HepG2 (cell line): ENCODE data around the gene SOAT2. TPM values are rescaled to one million over a fixed set of nuclear protein-coding genes. Genes with fewer than 3 reads are reported as not detected.

ENCODE experiments used
- CBFB ChIP-seq: sonication (generic); formaldehyde crosslinking; IDR thresholded peaks from 2 replicates; pipeline ENCODE4 v1.4.0; 2020; ENCODE audit warnings: missing genetic modification reagents
- EED ChIP-seq: sonication (generic); formaldehyde crosslinking; IDR thresholded peaks from 2 replicates; pipeline ENCODE4 v1.5.0; 2020; ENCODE audit warnings: mild to moderate bottlenecking, missing genetic modification reagents
- JARID2 ChIP-seq: sonication (generic); formaldehyde crosslinking; IDR thresholded peaks from 2 replicates; pipeline ENCODE4 v1.8.1; 2023; ENCODE audit warnings: missing genetic modification reagents, inconsistent platforms; ENCODE audit not compliant: insufficient replicate concordance
- KDM1A ChIP-seq: IDR thresholded peaks from 2 replicates; pipeline ENCODE4 v1.6.1; 2016; ENCODE audit warnings: missing compliant biosample characterization
- KMT2A ChIP-seq: sonication (generic); formaldehyde crosslinking; IDR thresholded peaks from 2 replicates; pipeline ENCODE4 v1.4.0; 2020; ENCODE audit warnings: missing genetic modification reagents
- KMT2B ChIP-seq: IDR thresholded peaks from 2 replicates; pipeline ENCODE4 v1.6.1; 2016; ENCODE audit warnings: missing genetic modification reagents, missing compliant biosample characterization
- MED13 ChIP-seq: sonication (generic); formaldehyde crosslinking; IDR thresholded peaks from 2 replicates; pipeline ENCODE4 v1.5.0; 2020; ENCODE audit warnings: missing genetic modification reagents
- PAWR ChIP-seq: sonication (generic); formaldehyde crosslinking; IDR thresholded peaks from 2 replicates; pipeline ENCODE4 v1.4.0; 2020; ENCODE audit warnings: missing genetic modification reagents, mild to moderate bottlenecking, borderline replicate concordance
- PCBP1 ChIP-seq: fragments of 200-400 bp; formaldehyde crosslinking; IDR thresholded peaks from 2 replicates; pipeline ENCODE4 v1.6.1; 2017; ENCODE audit warnings: mild to moderate bottlenecking, low read depth, low read length, borderline replicate concordance
- SMAD9 ChIP-seq: sonication (generic); formaldehyde crosslinking; IDR thresholded peaks from 2 replicates; pipeline ENCODE4 v1.5.1; 2020; ENCODE audit warnings: mild to moderate bottlenecking, missing genetic modification reagents
- ZNF12 ChIP-seq: sonication (generic); formaldehyde crosslinking; IDR thresholded peaks from 2 replicates; pipeline ENCODE4 v1.5.0; 2020; ENCODE audit warnings: missing genetic modification reagents
- ZNF256 ChIP-seq: sonication (generic); formaldehyde crosslinking; conservative IDR thresholded peaks from 2 replicates; pipeline ENCODE4 v1.4.0; 2020; ENCODE audit warnings: missing genetic modification reagents
- ZNF296 ChIP-seq: sonication (generic); formaldehyde crosslinking; conservative IDR thresholded peaks from 2 replicates; pipeline ENCODE4 v1.5.0; 2020; ENCODE audit warnings: mild to moderate bottlenecking, missing genetic modification reagents
- ZNF605 ChIP-seq: sonication (generic); formaldehyde crosslinking; IDR thresholded peaks from 2 replicates; pipeline ENCODE4 v1.8.0; 2022; ENCODE audit warnings: mild to moderate bottlenecking, missing genetic modification reagents
- ZNF614 ChIP-seq: IDR thresholded peaks from 2 replicates; pipeline ENCODE4 v1.6.1; 2018; ENCODE audit warnings: missing biosample characterization, missing genetic modification reagents, inconsistent platforms, borderline replicate concordance
- ZSCAN12 ChIP-seq: sonication (generic); formaldehyde crosslinking; IDR thresholded peaks from 2 replicates; pipeline ENCODE4 v1.9.0; 2021; ENCODE audit warnings: mild to moderate bottlenecking, missing genetic modification reagents
- polyA plus RNA-seq, 8 experiments: library from polyadenylated mRNA; depleted of rRNA in 3 of 8; stranded (reverse) in 7 of 8; unstranded in 1 of 8; fragments of >200 nt; fragmentation: Illumina TruSeq in 4 of 8; extraction: Trizol in 4 of 8; gene quantifications; 2 replicates each; pipeline versions ENCODE4 v1.2.1 to v1.2.3, GENCODE V29; 2011 to 2016; ENCODE audit warnings: low read depth in 4 of 8, missing spikeins in 1 of 8, mixed read lengths in 1 of 8; ENCODE audit not compliant: insufficient read depth in 1 of 8
- total RNA-seq, 5 experiments: library from RNA; depleted of rRNA; stranded (reverse); fragments of >200 nt; fragmentation: Illumina TruSeq; extraction: Trizol; gene quantifications; 2 replicates each; pipeline ENCODE4 v1.2.3, GENCODE V29; 2016; ENCODE audit warnings: low read depth in 1 of 5
- TF ChIP-seq, protein P1 (sequence below): sonication (generic); formaldehyde crosslinking; IDR thresholded peaks from 2 replicates; pipeline ENCODE4 v1.4.0; 2020; ENCODE audit warnings: missing genetic modification reagents, borderline replicate concordance
- TF ChIP-seq, protein P2 (sequence below): sonication (generic); formaldehyde crosslinking; IDR thresholded peaks from 2 replicates; pipeline ENCODE4 v1.8.1; 2023; ENCODE audit warnings: missing genetic modification reagents, inconsistent platforms, borderline replicate concordance
- TF ChIP-seq, protein P3 (sequence below): sonication (generic); formaldehyde crosslinking; IDR thresholded peaks from 2 replicates; pipeline ENCODE4 v1.4.0; 2020; ENCODE audit warnings: mild to moderate bottlenecking, missing genetic modification reagents, borderline replicate concordance
- TF ChIP-seq, protein P4 (sequence below): sonication (generic); formaldehyde crosslinking; IDR thresholded peaks from 2 replicates; pipeline ENCODE4 v1.9.0; 2021; ENCODE audit warnings: missing genetic modification reagents, mild to moderate bottlenecking, borderline replicate concordance

Gene SOAT2
- total and polyA plus RNA-seq, 2 of the 13 experiments (the other 11 are each of a cell fraction or from before 2014, with no cell fraction given), result 14.9 to 108 TPM

DNA sequence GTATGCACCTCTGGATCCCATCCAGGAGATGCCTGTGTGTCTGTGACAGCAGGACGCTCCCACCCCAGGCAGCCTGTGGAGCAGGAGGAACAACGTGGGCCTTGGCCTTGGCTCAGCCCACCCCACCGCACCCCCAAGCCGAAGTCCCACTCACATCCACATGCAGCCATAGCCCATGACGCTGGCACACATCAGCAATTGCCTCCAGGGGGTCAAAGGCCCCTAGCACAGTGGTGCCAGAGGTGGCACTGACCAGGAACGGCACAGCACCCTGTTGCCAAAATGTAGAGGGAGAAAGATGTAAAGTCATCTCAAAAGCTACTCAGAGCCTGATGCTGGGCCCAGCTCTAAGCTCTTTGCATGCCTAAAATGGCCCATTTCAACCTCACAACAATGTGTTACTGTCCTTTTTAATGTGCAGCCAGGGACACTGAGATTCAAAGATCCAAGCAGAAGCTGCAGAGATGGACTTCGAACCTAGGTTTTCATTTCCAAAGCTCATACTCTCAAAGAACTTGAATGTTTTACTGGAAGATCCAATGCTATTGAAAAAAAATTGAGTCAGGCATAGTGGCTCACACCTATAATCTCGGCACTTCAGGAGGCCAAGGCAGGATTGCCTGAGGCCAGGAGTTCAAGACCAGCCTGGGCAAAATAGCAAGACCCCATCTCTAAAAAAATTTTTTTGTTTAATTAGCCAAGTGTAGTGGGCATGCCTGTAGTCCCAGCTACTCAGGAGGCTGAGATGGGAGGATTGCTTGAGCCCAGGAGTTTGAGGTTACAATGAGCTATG, 58.0 kb downstream of the SOAT2 start (continued):
- TF ChIP-seq, protein P1, sequence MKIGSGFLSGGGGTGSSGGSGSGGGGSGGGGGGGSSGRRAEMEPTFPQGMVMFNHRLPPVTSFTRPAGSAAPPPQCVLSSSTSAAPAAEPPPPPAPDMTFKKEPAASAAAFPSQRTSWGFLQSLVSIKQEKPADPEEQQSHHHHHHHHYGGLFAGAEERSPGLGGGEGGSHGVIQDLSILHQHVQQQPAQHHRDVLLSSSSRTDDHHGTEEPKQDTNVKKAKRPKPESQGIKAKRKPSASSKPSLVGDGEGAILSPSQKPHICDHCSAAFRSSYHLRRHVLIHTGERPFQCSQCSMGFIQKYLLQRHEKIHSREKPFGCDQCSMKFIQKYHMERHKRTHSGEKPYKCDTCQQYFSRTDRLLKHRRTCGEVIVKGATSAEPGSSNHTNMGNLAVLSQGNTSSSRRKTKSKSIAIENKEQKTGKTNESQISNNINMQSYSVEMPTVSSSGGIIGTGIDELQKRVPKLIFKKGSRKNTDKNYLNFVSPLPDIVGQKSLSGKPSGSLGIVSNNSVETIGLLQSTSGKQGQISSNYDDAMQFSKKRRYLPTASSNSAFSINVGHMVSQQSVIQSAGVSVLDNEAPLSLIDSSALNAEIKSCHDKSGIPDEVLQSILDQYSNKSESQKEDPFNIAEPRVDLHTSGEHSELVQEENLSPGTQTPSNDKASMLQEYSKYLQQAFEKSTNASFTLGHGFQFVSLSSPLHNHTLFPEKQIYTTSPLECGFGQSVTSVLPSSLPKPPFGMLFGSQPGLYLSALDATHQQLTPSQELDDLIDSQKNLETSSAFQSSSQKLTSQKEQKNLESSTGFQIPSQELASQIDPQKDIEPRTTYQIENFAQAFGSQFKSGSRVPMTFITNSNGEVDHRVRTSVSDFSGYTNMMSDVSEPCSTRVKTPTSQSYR, result 0 out of 2 replicates have a peak, but pooled peaks have one; percentile 6
- peak; percentile 36; the same call in 1 of the 2 replicates for TF ChIP-seq KDM1A
- TF ChIP-seq, protein P2, sequence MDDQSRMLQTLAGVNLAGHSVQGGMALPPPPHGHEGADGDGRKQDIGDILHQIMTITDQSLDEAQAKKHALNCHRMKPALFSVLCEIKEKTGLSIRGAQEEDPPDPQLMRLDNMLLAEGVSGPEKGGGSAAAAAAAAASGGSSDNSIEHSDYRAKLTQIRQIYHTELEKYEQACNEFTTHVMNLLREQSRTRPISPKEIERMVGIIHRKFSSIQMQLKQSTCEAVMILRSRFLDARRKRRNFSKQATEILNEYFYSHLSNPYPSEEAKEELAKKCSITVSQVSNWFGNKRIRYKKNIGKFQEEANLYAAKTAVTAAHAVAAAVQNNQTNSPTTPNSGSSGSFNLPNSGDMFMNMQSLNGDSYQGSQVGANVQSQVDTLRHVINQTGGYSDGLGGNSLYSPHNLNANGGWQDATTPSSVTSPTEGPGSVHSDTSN (CRISPR knock-in tag), result no peak
- TF ChIP-seq EED, result no peak
- TF ChIP-seq ZNF12 (CRISPR knock-in tag), result no peak
- no peak for TF ChIP-seq ZNF614 (CRISPR knock-in tag)
- no peak for TF ChIP-seq ZNF605 (CRISPR knock-in tag)
- no peak for TF ChIP-seq SMAD9
- no peak for TF ChIP-seq CBFB (CRISPR knock-in tag)
- TF ChIP-seq, protein P3, sequence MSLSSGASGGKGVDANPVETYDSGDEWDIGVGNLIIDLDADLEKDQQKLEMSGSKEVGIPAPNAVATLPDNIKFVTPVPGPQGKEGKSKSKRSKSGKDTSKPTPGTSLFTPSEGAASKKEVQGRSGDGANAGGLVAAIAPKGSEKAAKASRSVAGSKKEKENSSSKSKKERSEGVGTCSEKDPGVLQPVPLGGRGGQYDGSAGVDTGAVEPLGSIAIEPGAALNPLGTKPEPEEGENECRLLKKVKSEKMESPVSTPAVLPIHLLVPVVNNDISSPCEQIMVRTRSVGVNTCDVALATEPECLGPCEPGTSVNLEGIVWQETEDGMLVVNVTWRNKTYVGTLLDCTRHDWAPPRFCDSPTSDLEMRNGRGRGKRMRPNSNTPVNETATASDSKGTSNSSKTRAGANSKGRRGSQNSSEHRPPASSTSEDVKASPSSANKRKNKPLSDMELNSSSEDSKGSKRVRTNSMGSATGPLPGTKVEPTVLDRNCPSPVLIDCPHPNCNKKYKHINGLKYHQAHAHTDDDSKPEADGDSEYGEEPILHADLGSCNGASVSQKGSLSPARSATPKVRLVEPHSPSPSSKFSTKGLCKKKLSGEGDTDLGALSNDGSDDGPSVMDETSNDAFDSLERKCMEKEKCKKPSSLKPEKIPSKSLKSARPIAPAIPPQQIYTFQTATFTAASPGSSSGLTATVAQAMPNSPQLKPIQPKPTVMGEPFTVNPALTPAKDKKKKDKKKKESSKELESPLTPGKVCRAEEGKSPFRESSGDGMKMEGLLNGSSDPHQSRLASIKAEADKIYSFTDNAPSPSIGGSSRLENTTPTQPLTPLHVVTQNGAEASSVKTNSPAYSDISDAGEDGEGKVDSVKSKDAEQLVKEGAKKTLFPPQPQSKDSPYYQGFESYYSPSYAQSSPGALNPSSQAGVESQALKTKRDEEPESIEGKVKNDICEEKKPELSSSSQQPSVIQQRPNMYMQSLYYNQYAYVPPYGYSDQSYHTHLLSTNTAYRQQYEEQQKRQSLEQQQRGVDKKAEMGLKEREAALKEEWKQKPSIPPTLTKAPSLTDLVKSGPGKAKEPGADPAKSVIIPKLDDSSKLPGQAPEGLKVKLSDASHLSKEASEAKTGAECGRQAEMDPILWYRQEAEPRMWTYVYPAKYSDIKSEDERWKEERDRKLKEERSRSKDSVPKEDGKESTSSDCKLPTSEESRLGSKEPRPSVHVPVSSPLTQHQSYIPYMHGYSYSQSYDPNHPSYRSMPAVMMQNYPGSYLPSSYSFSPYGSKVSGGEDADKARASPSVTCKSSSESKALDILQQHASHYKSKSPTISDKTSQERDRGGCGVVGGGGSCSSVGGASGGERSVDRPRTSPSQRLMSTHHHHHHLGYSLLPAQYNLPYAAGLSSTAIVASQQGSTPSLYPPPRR, result no peak
- TF ChIP-seq PAWR (CRISPR knock-in tag), result no peak
- TF ChIP-seq ZSCAN12 (CRISPR knock-in tag), result no peak
- TF ChIP-seq KMT2A (CRISPR knock-in tag), result no peak
- TF ChIP-seq JARID2, result no peak
- no peak for TF ChIP-seq ZNF296 (CRISPR knock-in tag)
- TF ChIP-seq MED13 (CRISPR knock-in tag), result no peak
- TF ChIP-seq PCBP1, result no peak
- no peak for TF ChIP-seq ZNF256
- no peak for TF ChIP-seq KMT2B (CRISPR knock-in tag)
- TF ChIP-seq, protein P4, sequence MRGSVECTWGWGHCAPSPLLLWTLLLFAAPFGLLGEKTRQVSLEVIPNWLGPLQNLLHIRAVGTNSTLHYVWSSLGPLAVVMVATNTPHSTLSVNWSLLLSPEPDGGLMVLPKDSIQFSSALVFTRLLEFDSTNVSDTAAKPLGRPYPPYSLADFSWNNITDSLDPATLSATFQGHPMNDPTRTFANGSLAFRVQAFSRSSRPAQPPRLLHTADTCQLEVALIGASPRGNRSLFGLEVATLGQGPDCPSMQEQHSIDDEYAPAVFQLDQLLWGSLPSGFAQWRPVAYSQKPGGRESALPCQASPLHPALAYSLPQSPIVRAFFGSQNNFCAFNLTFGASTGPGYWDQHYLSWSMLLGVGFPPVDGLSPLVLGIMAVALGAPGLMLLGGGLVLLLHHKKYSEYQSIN, result no peak
